Effector memory CD4-positive, alpha-beta T cell (primary cell): ENCODE data around the gene MYL12A.
"Not testable (repeated sequence)": the region's sequence is repeated elsewhere in the genome, so short reads cannot be mapped to it uniquely, and the experiment has no call there.

Source experiments
- DNase-seq, 3 donors: peaks; one replicate each; pipeline ENCODE4 v3.0.0-alpha.2; 2020
- H3K27ac ChIP-seq: 2 replicates; pipeline ENCODE4 v1.7.0; 2013; ENCODE audit warnings: mild to moderate bottlenecking, low read length, moderate library complexity; ENCODE audit not compliant: insufficient read depth, poor library complexity, severe bottlenecking
- H3K27me3 ChIP-seq: replicated peaks from 2 replicates; pipeline ENCODE4 v1.7.0; 2013; ENCODE audit warnings: mild to moderate bottlenecking, low read length; ENCODE audit not compliant: insufficient read depth, control insufficient read depth, poor library complexity, severe bottlenecking
- H3K36me3 ChIP-seq: 2 replicates; pipeline ENCODE4 v1.7.0; 2013; ENCODE audit warnings: mild to moderate bottlenecking, low read length, moderate library complexity; ENCODE audit not compliant: control insufficient read depth, insufficient read depth
- H3K4me1 ChIP-seq: 2 replicates; pipeline ENCODE4 v1.7.0; 2013; ENCODE audit warnings: low read length, mild to moderate bottlenecking; ENCODE audit not compliant: control insufficient read depth, insufficient read depth, poor library complexity, severe bottlenecking
- H3K4me3 ChIP-seq: 2 replicates; pipeline ENCODE4 v1.7.0; 2013; ENCODE audit warnings: low read length, low read depth, mild to moderate bottlenecking; ENCODE audit not compliant: insufficient read depth, poor library complexity, severe bottlenecking
- H3K9me3 ChIP-seq: 2 replicates; pipeline ENCODE4 v1.7.0; 2013; ENCODE audit warnings: mild to moderate bottlenecking, low read length, moderate library complexity; ENCODE audit not compliant: control insufficient read depth

MYL12A gene

DNA sequence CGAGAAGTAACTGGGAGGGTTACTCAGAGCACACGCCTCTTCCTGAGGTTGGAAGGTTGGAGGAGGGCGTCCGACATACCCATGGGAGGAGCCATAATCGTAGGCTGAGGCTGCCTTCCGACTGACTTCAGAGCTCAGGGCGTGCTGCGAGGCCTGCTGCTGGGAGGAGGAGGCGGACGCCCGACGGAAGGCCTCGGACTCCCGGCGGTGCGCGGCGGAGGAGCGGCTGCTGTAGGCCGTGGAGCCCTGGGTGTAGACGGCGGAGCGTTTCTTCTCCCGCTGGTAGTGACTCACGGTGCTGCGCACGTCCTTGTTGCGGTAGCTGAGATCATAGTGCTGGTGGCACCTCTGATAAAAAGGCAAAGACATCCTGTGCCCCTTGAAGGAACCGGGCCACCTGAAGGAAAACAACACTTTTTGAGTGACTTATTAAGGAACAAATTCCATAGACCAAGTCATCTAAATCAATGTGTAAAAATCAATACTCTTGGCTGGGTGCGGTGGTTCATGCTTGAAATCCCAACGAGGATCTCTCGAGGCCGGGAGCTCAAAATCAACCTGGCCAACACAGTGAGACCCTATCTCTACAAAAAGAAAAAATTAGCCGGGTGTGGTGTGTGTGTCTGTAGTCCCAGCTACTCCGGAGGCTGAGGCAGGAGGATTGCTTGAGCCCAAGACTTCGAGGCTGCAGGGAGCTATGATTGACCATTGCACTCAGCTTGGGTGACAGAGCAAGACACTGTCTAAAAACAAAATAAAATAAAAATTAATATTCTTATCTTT is 32.6 kb upstream of the MYL12A start:
- no peak for DNase-seq
- H3K4me3 ChIP-seq: no peak overlapping the region
- peaks cover 5% of the 10 kb centered on the region for H3K4me1 ChIP-seq
- no peaks in the 10 kb centered on the region for H3K9me3 ChIP-seq
- H3K36me3 ChIP-seq: no peaks in the 10 kb centered on the region
- H3K27me3 ChIP-seq: no peaks in the 10 kb centered on the region
- H3K27ac ChIP-seq: no peak overlapping the region

DNA sequence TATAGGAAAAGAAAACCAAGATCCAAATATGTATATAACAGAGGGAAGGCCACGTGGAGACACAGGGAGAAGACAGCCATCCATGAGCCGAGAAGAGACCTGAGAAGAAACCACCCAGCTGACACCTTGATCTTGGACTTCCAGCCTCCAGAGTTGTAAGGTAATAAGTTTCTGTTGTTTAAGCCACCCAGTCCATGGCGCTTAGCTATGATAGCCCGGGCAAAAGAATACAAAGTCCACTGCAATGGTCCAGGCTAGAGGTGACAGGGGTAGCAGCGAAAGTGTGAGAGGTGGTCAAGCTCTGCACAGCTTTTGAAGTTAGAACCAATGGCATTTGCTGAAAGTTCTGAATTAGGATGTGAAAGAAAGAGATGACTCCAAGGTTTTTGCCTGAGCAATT is 30.6 kb upstream of the MYL12A start:
- H3K4me3 ChIP-seq: no peak overlapping the region

DNA sequence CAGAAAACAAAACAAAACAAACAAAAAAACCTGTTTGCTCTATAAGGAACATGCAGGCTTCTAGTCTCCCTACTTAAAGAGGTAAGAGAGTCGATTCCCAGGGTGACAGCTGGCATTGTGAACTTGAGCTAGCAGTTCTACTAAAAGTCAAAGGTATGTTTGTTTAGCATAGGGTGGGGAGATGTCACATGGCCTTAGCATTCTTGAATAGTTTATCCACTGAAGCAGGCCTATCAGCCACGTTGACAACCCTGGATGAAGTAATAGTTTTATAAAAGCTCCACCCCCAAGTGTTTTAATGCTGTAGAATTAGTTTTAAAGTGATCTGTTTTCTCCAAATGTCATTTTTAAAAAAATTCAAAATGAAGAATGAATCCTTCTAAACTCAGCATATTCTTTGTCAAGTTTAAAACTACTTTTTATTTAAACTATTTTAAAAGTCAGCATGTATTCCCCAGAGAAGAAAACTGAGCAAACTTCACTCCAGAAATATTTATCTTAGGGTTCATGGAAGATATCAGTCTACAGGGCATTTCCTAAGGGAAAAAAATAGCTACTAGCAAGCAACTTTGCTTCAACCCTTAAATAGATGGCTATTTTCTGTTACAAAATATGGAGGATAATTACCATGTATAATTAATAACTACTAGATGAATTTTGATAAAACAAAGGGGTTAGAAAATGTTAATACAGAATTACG is 29.5 kb upstream of the MYL12A start:
- DNase-seq: no peak
- Histone ChIP-seq H3K36me3 (no peaks in the 10 kb centered on the region), H3K4me1 (peaks cover 5% of the 10 kb centered on the region), H3K4me3 (no peak overlapping the region), H3K27ac (no peak overlapping the region), H3K9me3 (no peaks in the 10 kb centered on the region), H3K27me3 (no peaks in the 10 kb centered on the region)

More for the DNA sequence above, 30.6 kb upstream of the MYL12A start:
- H3K27ac ChIP-seq: no peak overlapping the region
- no peaks in the 10 kb centered on the region for H3K36me3 ChIP-seq
- H3K9me3 ChIP-seq: no peaks in the 10 kb centered on the region
- no peaks in the 10 kb centered on the region for H3K27me3 ChIP-seq
- H3K4me1 ChIP-seq: peaks cover 5% of the 10 kb centered on the region
- no peak for DNase-seq

DNA sequence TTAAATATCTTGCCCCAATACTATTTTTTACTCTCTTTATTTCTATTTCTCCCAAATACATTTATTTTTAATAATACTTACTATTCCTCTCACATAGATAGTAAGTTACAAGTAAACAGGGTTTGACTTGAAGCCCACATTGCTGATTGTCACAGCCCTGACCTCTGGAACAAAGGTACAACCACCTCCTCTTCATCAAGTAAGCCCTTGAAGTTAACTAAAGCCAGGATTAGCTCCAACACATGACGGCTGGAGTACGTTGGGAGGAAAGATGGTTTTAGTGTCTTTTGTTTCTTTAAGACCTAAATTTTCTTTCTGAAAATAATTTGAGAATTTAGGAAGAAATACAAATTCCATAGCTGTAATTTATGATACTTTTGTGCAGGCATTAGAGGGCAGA is 28.8 kb upstream of the MYL12A start:
- no peak for DNase-seq
- Histone ChIP-seq H3K27ac (no peak overlapping the region), H3K4me3 (no peak overlapping the region), H3K36me3 (no peaks in the 10 kb centered on the region), H3K9me3 (no peaks in the 10 kb centered on the region), H3K27me3 (no peaks in the 10 kb centered on the region), H3K4me1 (no peaks in the 10 kb centered on the region)

DNA sequence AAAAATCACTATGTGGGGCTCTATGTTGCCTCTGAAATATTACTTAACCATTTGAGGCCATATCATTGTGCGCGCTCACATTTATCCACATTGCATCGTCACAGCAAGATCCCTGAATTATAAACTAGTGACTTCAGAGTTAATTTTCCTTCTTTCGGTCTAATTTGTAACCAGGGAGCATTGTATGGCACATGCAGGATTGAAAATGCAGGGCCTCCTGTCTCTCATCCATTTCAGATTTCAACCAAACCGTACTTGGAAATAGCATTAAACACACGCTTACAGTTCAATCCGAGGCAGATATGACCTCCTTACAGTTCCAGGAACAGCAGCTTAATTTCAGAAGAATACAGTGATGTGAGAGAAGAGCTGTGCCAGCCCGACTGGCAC is 28.4 kb upstream of the MYL12A start:
- no peaks in the 10 kb centered on the region for H3K27me3 ChIP-seq
- no peak for DNase-seq
- no peak overlapping the region for H3K27ac ChIP-seq
- no peaks in the 10 kb centered on the region for H3K4me1 ChIP-seq
- H3K36me3 ChIP-seq: no peaks in the 10 kb centered on the region
- no peak overlapping the region for H3K4me3 ChIP-seq
- H3K9me3 ChIP-seq: no peaks in the 10 kb centered on the region

DNA sequence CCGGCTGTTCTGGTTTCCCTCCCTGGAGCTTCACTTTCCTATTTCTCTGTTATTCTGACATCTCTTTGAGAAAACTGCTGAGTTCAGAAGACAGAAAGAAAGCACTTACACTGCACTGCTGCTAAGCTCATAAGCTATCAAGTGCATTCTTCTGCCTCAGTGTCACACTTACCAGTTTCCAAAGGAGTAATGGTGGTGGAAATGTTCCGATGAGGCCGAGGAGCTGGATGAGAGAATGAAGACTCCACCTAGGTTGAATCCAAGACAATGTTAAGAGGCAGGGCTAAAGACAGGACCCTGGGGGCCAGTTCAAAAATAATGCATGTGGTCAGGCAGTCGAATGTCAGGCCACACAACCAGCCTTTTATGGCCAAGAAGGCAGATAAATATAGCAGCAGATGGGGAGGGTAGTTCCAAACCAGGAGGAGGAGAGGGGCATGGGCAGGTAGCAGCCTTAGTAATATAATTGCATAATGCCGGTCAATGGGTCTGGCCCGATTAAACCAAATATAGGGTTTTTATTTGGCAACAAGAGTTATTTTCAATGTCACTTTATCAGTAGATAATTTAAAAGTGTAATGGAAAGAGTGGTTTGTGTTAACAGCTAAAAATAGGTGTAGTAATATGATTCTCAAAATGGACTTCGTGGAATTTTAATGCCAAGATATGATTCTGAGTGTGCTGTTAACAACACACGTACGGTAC is 27.8 kb upstream of the MYL12A start, which contains the start of gene MYOM1:
Gene MYOM1 (minus strand): TSS at position 338 of the 705 bp plus-strand sequence. CDS start 4,745 bp downstream, outside the sequence.
- Histone ChIP-seq H3K4me3 (no peak within 1 kb of the TSS), H3K36me3 (no peaks in the 10 kb centered on the region), H3K27ac (no peak within 1 kb of the TSS), H3K9me3 (no peaks in the 10 kb centered on the region), H3K4me1 (no peaks in the 10 kb centered on the region), H3K27me3 (no peaks in the 10 kb centered on the region)
- DNase-seq: no peak

DNA sequence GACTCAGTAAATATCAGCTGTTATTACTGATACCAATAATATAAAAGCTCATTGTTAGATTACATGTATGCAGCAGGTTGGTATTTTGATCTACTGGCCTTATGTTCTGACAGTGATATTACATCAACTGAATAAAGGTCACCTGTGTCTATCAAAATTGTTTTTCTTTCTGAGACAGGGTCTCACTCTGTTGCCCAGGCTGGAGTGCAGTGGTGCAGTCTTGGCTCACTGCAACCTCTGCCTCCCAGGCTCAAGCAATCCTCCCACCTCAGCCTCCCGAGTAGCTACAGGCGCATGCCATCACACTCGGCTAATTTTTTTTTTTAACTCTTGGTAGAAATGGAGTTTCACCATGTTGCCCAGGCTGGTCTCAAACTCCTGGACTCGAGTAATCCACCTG is 26.7 kb upstream of the MYL12A start:
- not testable (repeated sequence) for H3K27me3 ChIP-seq, H3K4me1 ChIP-seq, H3K4me3 ChIP-seq, H3K9me3 ChIP-seq, H3K27ac ChIP-seq, DNase-seq, H3K36me3 ChIP-seq

DNA sequence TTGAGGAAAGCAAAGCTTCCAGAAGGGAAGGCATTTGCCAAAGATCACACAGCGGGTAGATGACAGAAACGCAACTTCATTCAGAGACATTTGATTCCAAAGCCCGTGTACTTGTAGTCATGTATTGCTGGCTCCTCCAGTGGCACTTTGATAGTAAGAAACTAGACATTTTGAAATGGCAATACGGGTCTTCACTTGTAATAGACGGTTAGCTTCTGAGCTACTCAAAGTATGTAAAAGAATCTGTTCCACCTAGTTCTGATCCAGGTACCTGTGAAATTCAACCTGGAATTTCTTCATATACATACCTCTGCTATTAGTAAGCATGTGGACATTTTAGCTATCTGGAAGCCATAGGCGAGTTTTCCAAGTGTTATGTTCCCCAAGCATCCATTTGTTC is 26.1 kb upstream of the MYL12A start:
- Histone ChIP-seq H3K9me3 (no peaks in the 10 kb centered on the region), H3K4me3 (no peak overlapping the region), H3K27me3 (no peaks in the 10 kb centered on the region), H3K36me3 (no peaks in the 10 kb centered on the region), H3K27ac (no peak overlapping the region), H3K4me1 (no peaks in the 10 kb centered on the region)
- no peak for DNase-seq

DNA sequence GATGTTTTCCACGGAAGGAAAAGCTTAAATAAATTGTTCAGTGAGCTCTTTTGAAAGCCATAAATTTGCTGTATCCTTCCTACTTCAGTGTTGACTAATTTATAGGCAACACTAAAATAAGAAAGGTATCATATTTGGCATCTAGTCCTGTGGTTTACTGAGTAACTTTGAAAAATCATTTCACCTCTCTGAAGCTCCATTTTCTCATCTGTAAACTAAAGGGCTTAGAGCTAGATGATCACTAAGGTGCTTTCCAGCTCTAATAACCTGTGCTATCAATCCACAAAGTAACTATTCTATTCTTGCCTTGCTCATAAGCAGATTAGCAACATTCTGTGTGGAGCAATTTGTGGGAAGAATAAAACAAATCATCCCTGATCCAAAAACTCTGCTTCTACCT is 24.2 kb upstream of the MYL12A start:
- DNase-seq: no peak
- Histone ChIP-seq H3K4me1 (no peaks in the 10 kb centered on the region), H3K27ac (no peak overlapping the region), H3K27me3 (no peaks in the 10 kb centered on the region), H3K4me3 (no peak overlapping the region), H3K9me3 (no peaks in the 10 kb centered on the region), H3K36me3 (no peaks in the 10 kb centered on the region)

DNA sequence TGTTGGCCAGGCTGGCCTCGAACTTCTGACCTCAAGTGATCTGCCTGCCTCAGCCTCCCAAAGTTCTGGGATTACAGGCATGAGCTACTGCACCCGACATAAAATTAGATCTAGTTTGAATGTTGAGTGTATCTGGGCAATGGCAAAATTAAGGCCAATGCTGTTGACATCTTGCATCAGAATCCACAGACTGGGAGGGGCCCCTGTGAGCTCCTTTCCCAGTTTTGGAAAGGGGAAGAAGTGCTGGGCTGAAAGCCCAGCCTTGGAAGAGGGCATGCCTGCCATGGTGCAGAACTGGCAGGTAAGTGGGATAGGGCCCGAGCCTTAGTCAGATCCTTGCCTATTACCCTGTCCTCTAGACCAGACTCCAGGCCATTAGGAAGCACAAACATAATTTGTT is 23.4 kb upstream of the MYL12A start:
- Histone ChIP-seq H3K27ac (no peak overlapping the region), H3K9me3 (no peaks in the 10 kb centered on the region), H3K36me3 (no peaks in the 10 kb centered on the region), H3K27me3 (no peaks in the 10 kb centered on the region), H3K4me1 (no peaks in the 10 kb centered on the region), H3K4me3 (no peak overlapping the region)
- DNase-seq: no peak
